ENCODE results near the gene NXN.
"Not testable (repeated sequence)": the region's sequence is repeated elsewhere in the genome, so short reads cannot be mapped to it uniquely, and the experiment has no call there.

NXN gene

DNA sequence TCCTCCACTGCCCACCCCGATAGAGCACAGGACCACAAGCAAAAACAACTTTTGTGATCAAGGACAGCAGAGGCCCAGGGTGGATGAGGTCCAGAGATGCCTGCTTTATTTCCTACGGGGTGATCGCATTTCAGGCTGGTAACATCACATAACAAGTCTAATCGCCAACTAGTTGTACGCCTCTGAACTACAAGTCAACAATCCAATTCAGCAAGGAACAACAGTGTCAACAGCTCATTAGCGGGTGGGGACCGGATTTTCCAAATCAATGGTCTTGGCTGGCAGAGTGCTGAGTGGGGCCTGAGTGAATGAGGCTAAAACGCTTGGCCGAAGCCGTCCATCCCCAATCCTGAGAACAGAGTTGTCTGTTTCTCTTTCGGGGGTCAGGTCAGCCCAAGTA, 180.3 kb downstream of the NXN start:
- no peak for DNase-seq (ENCODE audit: low read depth)

GRCh38 chr17:798246-798645, 181.3 kb downstream of the NXN start:
- no peak for DNase-seq (ENCODE audit: low read depth)

DNA sequence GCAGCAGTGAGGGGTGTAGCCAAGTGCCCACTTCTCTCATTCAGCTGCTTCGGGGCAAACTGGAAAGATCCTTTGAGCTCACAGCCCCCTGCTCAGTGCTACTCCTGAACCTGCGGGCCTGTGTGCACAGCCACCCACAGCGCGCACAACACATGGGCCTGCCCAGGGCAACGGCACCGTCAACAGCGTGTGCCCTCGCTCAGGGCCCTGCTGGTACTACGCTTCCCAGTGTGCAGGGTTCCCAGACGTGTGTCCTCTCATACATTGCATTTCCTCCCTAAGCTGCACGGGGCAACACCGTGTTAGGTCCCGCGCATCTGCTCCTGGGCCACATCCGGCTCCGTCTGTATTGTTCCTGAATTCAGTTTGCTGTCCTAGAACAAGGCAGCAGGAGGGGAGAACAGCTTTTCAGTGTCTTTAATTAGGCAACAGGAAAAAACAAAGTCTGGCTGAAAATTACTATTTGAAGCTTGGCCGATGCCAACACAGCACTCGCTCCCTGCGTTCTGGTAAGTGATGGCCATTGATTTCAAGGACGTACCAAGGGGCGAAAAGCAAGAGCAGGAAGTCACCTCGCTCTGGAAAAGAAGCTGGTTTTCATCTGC, 182.2 kb downstream of the NXN start:
- no peak for DNase-seq (ENCODE audit: low read depth)

- DNase-seq (ENCODE audit: low read depth) = no peak
These were observed 183.0 kb downstream of the NXN start for GRCh38 chr17:796609-797008.

GRCh38 chr17:795721-796120, 183.9 kb downstream of the NXN start:
- DNase-seq (ENCODE audit: low read depth) = no peak

DNA sequence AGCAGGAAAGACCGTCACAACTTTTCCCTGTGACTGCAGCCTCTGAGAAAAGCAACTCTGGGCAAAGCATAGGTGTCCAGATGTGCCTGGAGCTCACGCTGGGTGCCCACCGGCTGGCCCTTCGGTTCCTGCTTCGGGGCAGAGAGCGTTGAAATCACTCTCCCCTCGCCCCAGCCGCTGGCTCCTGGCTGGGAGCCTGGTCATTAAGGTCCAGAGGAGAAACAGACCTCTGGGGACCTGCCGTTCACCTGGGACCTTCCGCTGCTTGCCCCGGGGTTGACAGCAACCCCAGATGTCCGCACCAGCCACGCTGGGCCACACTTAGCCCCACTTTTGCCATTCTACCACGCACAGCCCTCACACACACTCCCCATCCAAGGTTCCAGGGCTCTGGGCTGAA, 184.3 kb downstream of the NXN start:
- no peak for DNase-seq (ENCODE audit: low read depth)

DNA sequence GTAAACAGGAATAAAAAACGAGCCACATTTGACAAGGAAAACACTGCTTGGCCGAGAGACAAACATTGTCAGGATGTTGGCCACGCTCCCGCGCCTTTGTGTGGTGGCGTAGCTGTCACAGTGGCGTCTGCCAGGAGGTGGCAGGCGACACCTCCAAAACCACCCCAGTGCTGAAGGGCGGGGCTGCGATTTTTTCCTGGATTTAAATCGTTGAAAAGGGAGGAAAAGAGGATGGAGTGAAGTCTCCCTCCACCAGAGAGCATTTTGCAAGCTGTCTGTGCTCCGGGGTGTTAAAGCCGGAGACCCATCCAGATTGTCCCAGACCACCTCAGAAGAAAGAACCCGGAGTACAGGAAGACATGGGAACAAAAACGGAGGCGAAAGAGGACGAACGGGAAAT, 184.7 kb downstream of the NXN start:
- peak; percentile 5 for DNase-seq (ENCODE audit: low read depth)

- no peak for DNase-seq (ENCODE audit: low read depth)
These were observed 187.3 kb downstream of the NXN start for GRCh38 chr17:792277-792676.

DNA sequence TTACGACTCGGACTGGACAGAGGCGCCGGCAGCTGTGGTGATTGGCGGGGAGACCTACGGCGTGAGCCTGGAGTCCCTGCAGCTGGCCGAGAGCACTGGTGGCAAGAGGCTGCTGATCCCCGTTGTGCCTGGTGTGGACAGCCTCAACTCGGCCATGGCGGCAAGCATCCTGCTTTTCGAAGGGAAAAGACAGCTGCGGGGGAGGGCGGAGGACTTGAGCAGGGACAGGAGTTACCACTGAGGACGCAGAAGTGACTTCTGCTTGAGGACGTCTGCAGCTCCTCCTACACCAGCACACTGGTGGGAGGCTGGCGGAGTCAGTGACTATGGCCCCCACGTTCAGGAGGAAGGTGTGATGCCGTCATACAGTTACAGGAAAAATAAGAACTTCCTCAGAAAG, 187.7 kb downstream of the NXN start:
- no peak for DNase-seq (ENCODE audit: low read depth)

DNA sequence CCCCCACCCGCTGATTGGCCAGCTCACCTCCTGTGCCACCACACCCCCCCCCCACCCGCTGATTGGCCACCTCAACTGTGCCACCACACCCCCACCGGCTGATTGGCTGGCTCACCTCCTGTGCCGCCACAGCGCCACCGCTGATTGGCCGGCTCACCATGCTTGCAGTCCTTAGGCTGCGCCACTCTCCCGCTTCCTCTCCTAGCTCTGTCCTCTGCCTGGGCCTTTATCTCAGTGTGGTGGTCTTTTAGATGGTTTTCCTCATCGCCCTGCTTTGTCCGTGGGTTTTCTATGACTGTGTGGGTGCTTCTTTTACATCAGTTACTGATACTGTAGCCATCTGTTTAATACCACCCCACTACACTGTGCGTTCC, 188.7 kb downstream of the NXN start:
- DNase-seq (ENCODE audit: low read depth) = not testable (repeated sequence)

GRCh38 chr17:789931-790873, 189.4 kb downstream of the NXN start:
- not testable (repeated sequence) for DNase-seq (ENCODE audit: low read depth)

DNA sequence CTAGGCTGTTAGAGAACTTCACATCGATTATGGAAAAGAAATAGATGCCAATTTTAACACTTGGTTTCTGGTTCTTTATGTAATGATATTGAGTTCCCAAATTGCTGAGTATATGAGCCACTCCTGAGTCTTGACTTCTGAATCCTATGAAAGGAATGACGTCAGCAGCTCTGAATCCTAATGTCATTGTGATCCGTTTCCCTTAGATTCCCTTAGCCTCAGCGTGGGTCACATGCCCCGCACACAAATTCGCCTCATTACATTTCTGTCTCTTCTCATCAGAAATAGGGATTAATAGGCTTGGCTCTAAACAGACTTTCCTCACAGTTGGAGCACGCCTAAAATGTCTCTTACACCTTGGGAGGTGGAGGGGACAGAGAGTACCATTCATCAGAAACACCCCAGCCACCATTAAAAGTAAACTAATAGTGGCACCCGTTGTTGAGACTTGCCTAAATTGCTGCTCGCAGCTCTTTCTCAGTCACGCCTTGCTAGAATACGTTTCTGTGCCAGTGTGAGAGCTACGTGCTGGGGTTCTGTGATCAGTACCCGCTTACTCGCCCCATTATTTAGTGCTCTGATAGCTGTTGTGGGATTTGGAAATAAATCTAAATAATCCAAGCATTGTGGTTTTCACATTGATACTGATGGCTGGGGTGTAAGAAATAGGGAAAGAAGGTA, 190.3 kb downstream of the NXN start:
- DNase-seq (ENCODE audit: low read depth) = no peak

DNA sequence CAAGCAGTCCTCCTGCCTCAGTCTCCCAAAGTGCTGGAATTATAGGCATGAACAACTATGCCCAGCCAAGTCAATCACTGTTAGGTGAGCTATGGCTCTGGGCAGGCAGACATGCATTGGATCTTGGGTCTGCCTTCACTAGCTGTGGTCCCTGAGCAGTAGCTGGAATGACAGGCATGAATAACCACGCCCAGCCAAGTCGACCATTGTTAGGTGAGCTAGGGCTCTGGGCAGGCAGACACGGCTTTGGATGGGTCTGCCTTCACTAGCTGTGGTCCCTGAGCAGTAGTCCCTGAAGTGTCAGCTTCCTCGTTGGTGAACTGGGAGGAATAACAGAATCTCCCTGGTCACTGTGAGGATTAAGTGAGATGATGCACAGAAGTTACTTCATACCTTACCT, 191.0 kb downstream of the NXN start:
- DNase-seq (ENCODE audit: low read depth) = no peak

DNA sequence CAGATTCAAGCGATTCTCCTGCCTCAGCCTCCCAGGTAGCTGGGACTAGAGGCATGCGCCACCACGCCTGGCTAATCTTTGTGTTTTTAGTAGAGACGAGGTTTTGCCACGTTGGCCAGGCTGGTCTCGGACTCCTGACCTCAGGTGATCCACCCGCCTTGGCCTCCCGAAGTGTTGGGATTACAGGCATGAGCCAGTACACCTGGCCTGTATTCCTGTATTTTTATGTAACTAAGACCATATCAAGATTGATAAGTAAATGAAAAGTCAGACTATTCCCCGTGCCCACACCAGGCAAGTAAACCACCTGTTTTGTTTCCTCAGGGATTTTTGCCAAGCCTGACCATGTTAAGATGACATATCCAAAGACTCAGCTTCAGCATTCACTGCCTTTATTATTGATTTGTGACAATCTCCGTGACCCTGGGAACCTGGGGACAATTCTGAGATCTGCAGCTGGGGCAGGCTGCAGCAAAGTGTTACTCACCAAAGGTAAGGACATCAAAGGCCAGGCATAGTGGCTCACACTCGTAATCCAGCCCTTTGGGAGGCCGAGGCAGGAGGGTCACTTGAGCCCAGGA, 191.8 kb downstream of the NXN start:
- no peak for DNase-seq (ENCODE audit: low read depth)

DNA sequence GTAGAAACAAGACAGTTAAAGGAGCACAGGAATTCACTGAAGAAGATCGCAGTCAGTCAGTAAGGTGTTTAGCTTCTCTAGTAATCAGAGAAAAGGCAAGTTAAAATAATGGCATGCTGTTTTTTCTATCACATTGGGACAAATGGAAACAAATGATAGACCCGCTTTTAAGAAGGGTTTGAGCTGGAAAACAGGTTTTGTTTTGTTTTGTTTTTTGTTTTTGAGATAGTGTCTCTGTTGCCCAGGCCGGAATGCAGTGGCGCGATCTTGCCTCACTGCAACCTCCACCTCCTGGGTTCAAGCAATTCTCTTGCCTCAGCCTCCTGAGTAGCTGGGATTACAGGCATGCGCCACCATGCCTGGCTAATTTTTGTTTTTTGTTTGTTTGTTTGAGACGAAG, 193.7 kb downstream of the NXN start:
- DNase-seq (ENCODE audit: low read depth) = not testable (repeated sequence)

DNA sequence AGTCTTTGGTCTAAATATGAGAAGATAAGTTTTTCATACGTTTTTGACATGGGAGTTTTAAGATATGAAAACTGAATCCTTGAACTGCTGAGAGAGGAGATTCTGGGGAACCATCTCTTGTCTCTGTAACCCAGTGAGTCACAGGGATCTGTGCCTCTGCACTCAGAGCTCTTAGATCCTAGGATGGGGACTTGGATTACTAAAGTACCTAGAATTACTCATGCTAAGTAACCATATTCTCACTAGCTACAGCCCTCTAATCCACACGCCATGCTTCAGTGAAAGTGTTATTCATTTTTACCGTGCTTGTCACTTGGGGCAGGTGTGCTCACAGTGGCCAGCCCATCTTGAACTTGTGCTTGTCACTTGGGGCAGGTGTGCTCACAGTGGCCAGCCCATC, 195.4 kb downstream of the NXN start:
- no peak for DNase-seq (ENCODE audit: low read depth)

DNA sequence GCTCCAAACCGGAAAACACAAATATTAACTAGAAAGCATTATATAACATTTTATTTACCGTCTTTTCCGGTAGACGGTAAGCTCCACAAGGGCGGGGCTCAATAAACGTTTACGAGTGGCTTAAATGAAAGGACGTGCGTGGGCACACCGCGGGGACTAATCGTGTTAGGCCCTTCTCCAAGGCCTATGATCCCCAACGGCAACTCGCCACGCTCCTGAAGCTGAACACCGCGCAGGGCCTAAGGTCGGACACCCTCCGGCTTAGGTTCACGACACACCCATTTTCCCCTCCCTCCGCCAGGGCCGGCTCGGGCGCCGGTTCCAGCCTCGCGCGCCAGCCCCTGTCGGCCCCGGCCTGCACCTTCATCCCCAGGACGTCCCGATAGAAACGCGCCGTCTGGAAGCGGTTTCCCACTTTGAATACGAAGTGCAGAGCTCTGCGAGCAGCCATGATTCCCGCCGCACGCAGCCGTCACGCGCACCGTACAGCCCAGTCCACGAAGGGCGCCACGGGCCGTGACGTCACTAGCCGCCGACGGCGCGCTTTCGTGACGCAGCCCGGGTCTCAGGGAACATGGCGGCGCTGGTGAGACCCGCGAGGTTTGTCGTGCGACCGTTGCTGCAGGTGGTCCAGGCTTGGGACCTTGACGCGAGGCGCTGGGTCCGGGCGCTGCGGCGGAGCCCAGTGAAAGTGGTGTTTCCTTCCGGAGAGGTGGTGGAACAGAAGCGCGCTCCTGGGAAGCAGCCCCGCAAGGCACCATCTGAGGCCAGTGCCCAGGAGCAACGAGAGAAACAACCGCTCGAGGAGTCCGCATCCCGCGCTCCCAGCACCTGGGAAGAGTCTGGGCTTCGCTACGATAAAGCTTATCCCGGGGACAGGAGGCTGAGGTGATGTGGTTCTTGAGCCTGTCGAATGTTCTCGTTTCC, 197.5 kb downstream of the NXN start, which contains the start of the genes GLOD4 and MRM3:
GLOD4 (minus strand) TSS at position 476 of the 927 bp plus-strand sequence; CDS start at position 451, 25 bp downstream.
MRM3 (plus strand) TSS at position 549 of the 927 bp plus-strand sequence; CDS start at position 575, 26 bp downstream.
- peak; percentile 88 for DNase-seq (ENCODE audit: low read depth)

- no peak for DNase-seq (ENCODE audit: low read depth)
These were observed 201.5 kb downstream of the NXN start for GRCh38 chr17:778096-778495.

DNA sequence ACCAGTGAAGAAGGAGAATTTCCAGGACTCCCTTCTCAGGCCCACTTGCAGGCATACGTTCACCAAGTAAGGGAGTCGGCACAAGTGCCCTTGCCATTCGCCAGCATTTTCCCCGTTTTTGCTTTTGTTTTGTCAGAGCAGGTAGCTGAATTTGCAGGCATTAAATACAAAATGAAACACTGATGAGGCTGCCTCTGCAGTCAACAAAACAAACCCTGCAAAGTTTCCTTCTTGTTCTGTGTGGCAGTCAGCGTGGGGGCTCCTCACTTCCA, 205.3 kb downstream of the NXN start:
- no peak for DNase-seq (ENCODE audit: low read depth)

DNA sequence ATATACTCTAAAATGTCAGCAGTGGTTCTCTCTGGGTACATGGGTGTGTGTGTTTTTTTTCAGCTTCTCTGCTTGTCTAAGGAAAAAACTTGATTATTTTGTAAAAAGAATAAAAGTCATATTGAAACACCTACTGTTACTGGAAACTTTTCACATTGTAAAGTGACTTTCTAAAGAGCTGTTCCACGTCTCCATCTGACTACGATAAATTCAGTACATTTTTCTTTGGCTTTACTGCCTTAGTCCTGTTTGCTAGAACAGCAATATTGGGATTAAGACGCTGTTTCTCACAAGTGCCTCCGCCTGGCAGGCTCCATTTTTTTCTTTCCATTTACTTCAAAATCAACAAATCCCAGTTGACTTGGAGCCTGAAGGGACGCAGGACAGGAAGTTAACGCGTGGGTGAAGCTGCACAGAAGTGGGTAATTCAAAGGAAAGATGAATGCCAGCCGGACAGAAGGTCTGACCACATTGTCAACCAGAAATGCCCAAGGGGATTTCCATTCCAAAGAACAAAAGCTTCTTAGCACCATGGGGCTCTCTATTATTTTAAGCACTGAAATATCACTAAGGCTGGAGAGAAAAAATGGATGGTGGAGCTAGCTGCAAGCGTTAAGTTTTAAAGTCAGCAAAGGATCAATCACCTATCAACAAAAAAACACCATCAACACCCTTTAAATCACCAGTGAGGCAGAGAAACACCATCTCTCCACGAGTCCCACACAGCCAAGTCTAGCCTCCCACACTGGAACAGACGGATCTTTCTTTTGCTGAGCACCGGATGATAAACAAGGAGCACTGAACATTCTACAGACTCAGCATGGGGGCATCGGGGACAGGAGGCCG, 205.9 kb downstream of the NXN start:
- no peak for DNase-seq (ENCODE audit: low read depth)

GRCh38 chr17:773016-773415, 206.6 kb downstream of the NXN start:
- no peak for DNase-seq (ENCODE audit: low read depth)
